IMR-90 (cell line): ENCODE measurements around the gene HOXB8. TPM values are rescaled to one million over a fixed set of nuclear protein-coding genes. Genes with fewer than 3 reads are reported as not detected.
A peak's percentile ranks its signal among the peaks of the same experiment; 100 is the strongest.

Source experiments
- ATAC-seq: fragments of 200-7000 bp; cut with Tn5 transposase; 2 replicates; pipeline ENCODE4 v1.9.1; 2020; ENCODE audit warnings: low read depth, mild to moderate bottlenecking, moderate library complexity
- BruUV-seq: library from RNA; stranded (reverse); fragments of 400-500 nt; replicated peaks from 2 replicates; lab custom pipeline; 2021; lab: Mats Ljungman, UMichigan
- CTCF ChIA-PET: fragments of 300-600 bp; formaldehyde crosslinking; extraction: SDS; loops from one replicate; lab custom pipeline; 2021; ENCODE audit warnings: antibody characterized with exemption; lab: Yijun Ruan, JAX
- POLR2A ChIA-PET: fragments of 300-600 bp; sonication (Branson Sonifier 250); formaldehyde crosslinking; loops from one replicate; lab custom pipeline; 2022; ENCODE audit warnings: antibody characterized with exemption; ENCODE audit not compliant: unreplicated experiment; lab: Charles Lee
- DNase-seq: peaks from one replicate; pipeline ENCODE4 v3.0.0; 2013
- H2AFZ ChIP-seq: replicated peaks from 2 replicates; pipeline ENCODE3; 2013; ENCODE audit warnings: low read length, mild to moderate bottlenecking; ENCODE audit not compliant: poor library complexity
- H2AK5ac ChIP-seq: 2 replicates; pipeline ENCODE4 v1.6.1; 2013; ENCODE audit warnings: low read depth, low read length, inconsistent platforms
- H2AK9ac ChIP-seq: replicated peaks from 2 replicates; pipeline ENCODE3; 2013; ENCODE audit warnings: mild to moderate bottlenecking, low read depth, low read length, moderate library complexity; ENCODE audit not compliant: poor library complexity
- H2BK120ac ChIP-seq: 2 replicates; pipeline ENCODE4 v1.6.1; 2013; ENCODE audit warnings: low read depth, low read length, inconsistent platforms
- H2BK15ac ChIP-seq: 3 replicates; pipeline ENCODE4 v1.6.1; 2013; ENCODE audit warnings: low read depth, low read length, inconsistent platforms
- H2BK20ac ChIP-seq: 2 replicates; pipeline ENCODE4 v1.6.1; 2013; ENCODE audit warnings: low read depth, mild to moderate bottlenecking, inconsistent platforms, low read length, moderate library complexity
- H2BK5ac ChIP-seq: 2 replicates; pipeline ENCODE4 v1.6.1; 2013; ENCODE audit warnings: mild to moderate bottlenecking, low read depth, low read length, inconsistent platforms; ENCODE audit not compliant: poor library complexity, severe bottlenecking
- H3K14ac ChIP-seq: replicated peaks from 2 replicates; pipeline ENCODE4 v1.6.1; 2013; ENCODE audit warnings: low read depth, low read length, inconsistent platforms
- H3K18ac ChIP-seq: 2 replicates; pipeline ENCODE4 v1.6.1; 2013; ENCODE audit warnings: low read depth, low read length, control low read depth
- H3K23ac ChIP-seq: 2 replicates; pipeline ENCODE4 v1.6.1; 2013; ENCODE audit warnings: low read depth, low read length, inconsistent platforms
- H3K27ac ChIP-seq: 2 replicates; pipeline ENCODE4 v1.5.1; 2013; ENCODE audit warnings: mild to moderate bottlenecking, control low read depth, low read length; ENCODE audit not compliant: insufficient read depth
- H3K27me3 ChIP-seq: 2 replicates; pipeline ENCODE4 v1.6.1; 2013; ENCODE audit warnings: low read length; ENCODE audit not compliant: control insufficient read depth, insufficient read depth
- H3K36me3 ChIP-seq: 2 replicates; pipeline ENCODE4 v1.6.1; 2013; ENCODE audit warnings: low read length, mixed read lengths; ENCODE audit not compliant: control insufficient read depth, insufficient read depth
- H3K4ac ChIP-seq: 2 replicates; pipeline ENCODE4 v1.6.1; 2013; ENCODE audit warnings: low read depth, low read length, inconsistent platforms
- H3K4me1 ChIP-seq: 2 replicates; pipeline ENCODE4 v1.6.1; 2013; ENCODE audit warnings: low read length, mixed read lengths; ENCODE audit not compliant: control insufficient read depth, insufficient read depth
- H3K4me2 ChIP-seq: 2 replicates; pipeline ENCODE4 v1.6.1; 2013; ENCODE audit warnings: low read depth, mild to moderate bottlenecking, control low read depth, low read length, moderate library complexity
- H3K4me3 ChIP-seq: 2 replicates; pipeline ENCODE4 v1.5.1; 2013; ENCODE audit warnings: low read depth, mild to moderate bottlenecking, control low read depth, low read length, moderate library complexity; ENCODE audit not compliant: insufficient read depth
- H3K56ac ChIP-seq: 2 replicates; pipeline ENCODE4 v1.6.1; 2013; ENCODE audit warnings: low read length, inconsistent platforms; ENCODE audit not compliant: insufficient read depth; ENCODE audit errors: extremely low read depth
- H3K79me1 ChIP-seq, 2 experiments: 2 replicates each; pipeline ENCODE4 v1.6.1; 2013; ENCODE audit warnings: low read length in 2 of 2, inconsistent platforms in 1 of 2, low read depth in 1 of 2
- H3K9ac ChIP-seq: 2 replicates; pipeline ENCODE4 v1.6.1; 2013; ENCODE audit warnings: low read depth, low read length, control low read depth
- H3K9me1 ChIP-seq: 2 replicates; pipeline ENCODE4 v1.6.1; 2013; ENCODE audit warnings: low read length, inconsistent platforms; ENCODE audit not compliant: insufficient read depth
- H3K9me3 ChIP-seq: 2 replicates; pipeline ENCODE4 v1.6.1; 2013; ENCODE audit warnings: low read length; ENCODE audit not compliant: control insufficient read depth, insufficient read depth
- H4K20me1 ChIP-seq: 2 replicates; pipeline ENCODE4 v1.6.1; 2013; ENCODE audit warnings: low read length, inconsistent platforms; ENCODE audit not compliant: insufficient read depth
- H4K5ac ChIP-seq: 2 replicates; pipeline ENCODE4 v1.6.1; 2013; ENCODE audit warnings: mild to moderate bottlenecking, low read depth, low read length, control low read depth
- H4K8ac ChIP-seq, 2 experiments: 2 replicates each; pipeline ENCODE4 v1.6.1; 2013; ENCODE audit warnings: low read depth in 2 of 2, low read length in 2 of 2, control low read depth in 1 of 2, inconsistent platforms in 1 of 2
- H4K91ac ChIP-seq: 2 replicates; pipeline ENCODE4 v1.6.1; 2013; ENCODE audit warnings: low read depth, low read length, inconsistent platforms; ENCODE audit not compliant: insufficient read depth
- BHLHE40 ChIP-seq: fragments of 150-350 bp; IDR thresholded peaks from 2 replicates; pipeline ENCODE4 v1.6.1; 2016; ENCODE audit warnings: mild to moderate bottlenecking, low read depth, low read length
- CEBPB ChIP-seq: IDR thresholded peaks from 2 replicates; pipeline ENCODE4 v1.6.1; 2012; ENCODE audit warnings: low read depth, low read length, improper control_type of control experiment
- FOS ChIP-seq: fragments of 150-350 bp; IDR thresholded peaks from 2 replicates; pipeline ENCODE4 v1.6.1; 2016; ENCODE audit warnings: low read depth, low read length
- MAFK ChIP-seq: IDR thresholded peaks from 2 replicates; pipeline ENCODE4 v1.6.1; 2012; ENCODE audit warnings: low read depth, low read length, improper control_type of control experiment
- MAZ ChIP-seq: IDR thresholded peaks from 2 replicates; pipeline ENCODE4 v1.6.1; 2012; ENCODE audit warnings: low read depth, mild to moderate bottlenecking, low read length, improper control_type of control experiment, moderate library complexity, borderline replicate concordance
- MXI1 ChIP-seq: IDR thresholded peaks from 2 replicates; pipeline ENCODE4 v1.6.1; 2012; ENCODE audit warnings: low read depth, mild to moderate bottlenecking, low read length, moderate library complexity, borderline replicate concordance
- NFE2L2 ChIP-seq: fragments of 150-350 bp; IDR thresholded peaks from 2 replicates; pipeline ENCODE4 v1.6.1; 2016; ENCODE audit warnings: low read depth, mild to moderate bottlenecking, low read length
- POLR2A ChIP-seq: IDR thresholded peaks from 2 replicates; pipeline ENCODE4 v1.6.1; 2012; ENCODE audit warnings: mild to moderate bottlenecking, low read depth, low read length
- RAD21 ChIP-seq: IDR thresholded peaks from 2 replicates; pipeline ENCODE4 v1.6.1; 2012; ENCODE audit warnings: low read length, improper control_type of control experiment
- RFX5 ChIP-seq: IDR thresholded peaks from 2 replicates; pipeline ENCODE4 v1.8.0; 2012; ENCODE audit warnings: low read depth, mild to moderate bottlenecking, low read length, moderate library complexity
- WGBS, 2 experiments: methylation state at CpG; one replicate each; pipeline versions ENCODE4 v1.1.5 to v1.1.7; 2013; ENCODE audit warnings: missing lambda C conversion rate in 2 of 2; ENCODE audit not compliant: insufficient read length in 1 of 2; ENCODE audit errors: extremely low coverage in 2 of 2; 5-methylcytosine and 5-hydroxymethylcytosine counted together
- dilution Hi-C: fragments of 300-500 bp; cut with HindIII; formaldehyde crosslinking; loops from one replicate; pipeline ENCODE4 v1.14.3; 2018; ENCODE audit warnings: low sequenced_read_pairs; ENCODE audit not compliant: unreplicated experiment
- in situ Hi-C: fragments of 300-500 bp; cut with MboI; formaldehyde crosslinking; loops from 3 replicates; pipeline ENCODE4 v1.14.3; 2019; ENCODE audit warnings: low sequenced_read_pairs, inconsistent platforms, mixed read lengths
- intact Hi-C: fragments of 100-400 bp; cut with micrococcal nuclease; formaldehyde crosslinking; loops from 2 replicates; pipeline ENCODE4 v1.10.0; 2022
- polyA plus RNA-seq, 3 experiments: library from polyadenylated mRNA; depleted of rRNA; stranded (reverse); fragments of >200 nt; gene quantifications; 2 replicates each; pipeline ENCODE4 v1.2.3, GENCODE V29; 2012; ENCODE audit warnings: low replicate concordance in 1 of 3
- total RNA-seq: library from RNA; depleted of rRNA; stranded (reverse); fragments of >200 nt; gene quantifications from 2 replicates; pipeline ENCODE4 v1.2.3, GENCODE V29; 2012

The HOXB8 gene
- total and polyA plus RNA-seq, 2 of the 4 experiments (the other 2 are of a cell fraction): 0.54 to 5.3 TPM

DNA sequence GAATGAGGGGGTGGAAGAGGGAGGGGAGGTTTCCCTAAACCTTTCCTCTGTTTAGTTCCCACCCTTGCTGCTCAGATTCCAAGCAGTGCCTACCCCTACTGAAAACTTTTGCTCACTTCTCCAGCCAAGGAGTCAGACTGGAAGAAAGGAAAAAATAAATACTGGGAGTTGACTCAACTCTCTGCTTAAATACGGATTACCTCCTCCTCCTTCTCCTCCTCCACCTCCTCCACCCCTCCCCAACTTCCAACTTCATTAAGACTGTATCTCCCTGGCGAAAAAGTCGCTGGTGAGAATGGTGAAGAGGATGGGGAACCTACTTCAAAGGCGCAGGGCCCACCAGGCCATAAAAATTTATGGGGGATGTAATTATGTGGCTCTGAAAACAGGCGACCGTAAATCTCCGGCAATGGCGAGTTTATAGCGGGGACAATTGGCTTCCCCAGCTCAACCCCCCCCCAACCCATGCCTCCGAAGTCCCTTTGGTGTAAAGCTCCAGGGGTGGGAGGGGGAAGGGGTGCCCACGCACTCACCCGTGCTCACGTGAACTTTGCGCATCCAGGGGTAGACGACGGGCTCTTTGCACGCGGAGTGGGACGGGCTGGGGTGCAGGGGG is 37.7 kb downstream of the HOXB8 start:
- H3K9me1 ChIP-seq: no peaks in the 10 kb centered on the region
- H2AFZ ChIP-seq: peak overlapping the region; percentile 11
- H3K9ac ChIP-seq: peak overlapping the region; percentile 97
- H3K23ac ChIP-seq: peak overlapping the region; percentile 98
- H3K56ac ChIP-seq: peak overlapping the region; percentile 91
- peak overlapping the region; percentile 97 for H3K14ac ChIP-seq
- peaks cover 41% of the 10 kb centered on the region for H3K36me3 ChIP-seq
- DNase-seq: peak; percentile 84
- peak overlapping the region; percentile 93 for H3K4ac ChIP-seq
- H2AK9ac ChIP-seq: peak overlapping the region; percentile 90
- H2BK120ac ChIP-seq: peak overlapping the region; percentile 84
- peak overlapping the region; percentile 38; the same call in 1 of the 2 replicates for H2BK20ac ChIP-seq
- peak overlapping the region; percentile 99 for H2BK5ac ChIP-seq
- peak overlapping the region; percentile 87 to 93 for H4K8ac ChIP-seq
- H3K18ac ChIP-seq: peak overlapping the region; percentile 58
- peak overlapping the region; percentile 77 for H2AK5ac ChIP-seq
- H2BK15ac ChIP-seq: peak overlapping the region; percentile 47; the same call in 1 of the 3 replicates
- H4K20me1 ChIP-seq: peaks cover 5% of the 10 kb centered on the region
- H3K27ac ChIP-seq: peak overlapping the region; percentile 98
- TF ChIP-seq BHLHE40 (peak; percentile 57), MAZ (0 out of 2 replicates have a peak, but pooled peaks have one; percentile 15), FOS (no peak), POLR2A (peak; percentile 71), MAFK (no peak), RFX5 (no peak), NFE2L2 (no peak), MXI1 (no peak), CEBPB (no peak), RAD21 (no peak)
- CTCF ChIA-PET: interaction anchor here (0.7 kb wide), 1 partner anchor 120 kb away, joined by 3 read pairs; no protein-coding TSS in a partner anchor
- H3K4me3 ChIP-seq: peak overlapping the region; percentile 69
- intact Hi-C loops (no loop called here), in situ Hi-C loops (no loop called here), dilution Hi-C loops (no loop called here)
- H3K4me1 ChIP-seq: peaks cover 12% of the 10 kb centered on the region
- peak overlapping the region; percentile 68 for H4K5ac ChIP-seq
- ATAC-seq: peak; percentile 18
- H3K79me1 ChIP-seq: no peaks in the 10 kb centered on the region
- no peaks in the 10 kb centered on the region for H3K9me3 ChIP-seq
- peak overlapping the region; percentile 92 for H3K4me2 ChIP-seq
- H3K27me3 ChIP-seq: no peaks in the 10 kb centered on the region
- BruUV-seq: no TSS peak
- peak overlapping the region; percentile 93 for H4K91ac ChIP-seq
- POLR2A ChIA-PET: interaction anchor here (0.5 to 1.7 kb wide), 5 partner anchors 10 to 42 kb away, joined by 3 to 7 read pairs (median 4); no protein-coding TSS in a partner anchor
- WGBS, 2 experiments: no CpG with 5 or more reads among the region's 19 CpGs
